Stimulated activated CD8-positive, alpha-beta memory T cell treated with anti-CD3 and anti-CD28 coated beads, Interleukin-4, amount 100 ng/mL, for 48 hours (primary cell): ENCODE data around the gene CD300A.

Experiments
- DNase-seq: peaks from one replicate; pipeline ENCODE4 v3.0.0-alpha.2; 2020

CD300A gene

DNA sequence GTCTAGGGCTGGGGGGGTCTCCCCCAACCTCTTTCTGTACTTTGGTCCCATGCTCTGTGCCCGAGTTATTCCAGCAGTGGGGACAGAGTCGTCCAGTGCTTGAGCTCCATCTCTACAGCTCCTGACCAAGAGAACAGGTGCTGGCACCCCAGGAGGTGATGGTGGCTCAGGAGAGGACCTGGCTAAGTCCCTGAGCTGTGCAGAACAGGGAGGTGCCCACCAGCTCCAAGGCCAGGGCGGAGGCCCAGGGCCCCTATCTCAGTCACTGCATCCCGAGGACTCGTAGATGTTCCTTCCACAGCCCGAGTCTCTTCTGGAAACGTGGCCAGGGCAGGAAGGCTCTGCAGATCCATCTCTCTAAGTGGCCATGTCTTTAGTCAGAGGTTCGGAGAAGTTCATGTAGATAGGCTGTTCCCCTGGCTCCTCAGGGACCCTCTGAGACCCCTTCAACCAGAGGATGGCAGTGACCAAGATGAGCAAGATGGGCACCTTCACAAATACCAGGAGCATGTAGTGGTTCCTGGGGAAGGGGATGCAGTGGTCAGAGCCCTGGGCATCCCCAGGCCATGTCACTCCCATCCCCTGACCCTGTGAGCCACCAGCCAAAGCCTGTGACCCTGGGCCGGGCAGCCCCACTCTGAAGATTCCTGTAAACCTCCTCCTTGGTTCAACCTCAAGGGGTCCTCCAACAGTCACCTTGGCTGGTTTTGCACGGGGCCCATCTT lies 56.1 kb downstream of the CD300A start:
- no peak for DNase-seq

DNA sequence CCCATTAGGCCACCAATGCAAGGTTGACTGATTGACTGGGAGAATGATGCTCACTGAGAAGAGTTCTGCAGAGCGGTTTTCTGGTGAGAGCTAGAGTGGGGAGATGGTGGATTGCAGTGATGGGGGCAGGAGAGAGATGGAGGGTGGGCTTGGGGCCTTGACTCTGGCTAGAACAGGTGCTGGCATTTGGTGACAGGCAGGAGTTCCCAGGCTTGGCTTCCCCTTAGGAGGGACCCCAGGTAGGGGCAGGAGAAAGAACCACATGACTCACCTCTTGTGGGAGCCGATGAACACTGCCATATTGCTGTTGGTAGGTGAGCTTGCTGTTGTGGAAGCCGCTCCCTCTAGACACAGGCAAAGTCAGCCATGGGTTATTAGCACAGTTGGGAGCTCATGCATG lies 56.9 kb downstream of the CD300A start:
- DNase-seq = no peak

- DNase-seq = no peak
These were observed 58.4 kb downstream of the CD300A start for GRCh38 chr17:74524653-74525464.

DNA sequence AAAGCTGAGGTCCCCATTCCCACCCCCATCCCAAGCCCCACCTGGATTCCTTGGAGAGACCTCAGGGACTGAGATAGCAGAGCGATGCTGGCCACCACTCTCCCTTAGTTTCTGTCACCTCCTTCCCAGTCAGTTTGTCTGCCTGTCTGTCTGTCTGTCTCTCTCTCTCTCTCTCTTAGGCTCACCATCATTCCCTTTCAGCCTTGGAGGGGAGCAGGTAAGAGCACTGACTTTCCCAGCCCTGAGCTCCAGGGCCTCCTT lies 59.0 kb downstream of the CD300A start:
- no peak for DNase-seq

DNA sequence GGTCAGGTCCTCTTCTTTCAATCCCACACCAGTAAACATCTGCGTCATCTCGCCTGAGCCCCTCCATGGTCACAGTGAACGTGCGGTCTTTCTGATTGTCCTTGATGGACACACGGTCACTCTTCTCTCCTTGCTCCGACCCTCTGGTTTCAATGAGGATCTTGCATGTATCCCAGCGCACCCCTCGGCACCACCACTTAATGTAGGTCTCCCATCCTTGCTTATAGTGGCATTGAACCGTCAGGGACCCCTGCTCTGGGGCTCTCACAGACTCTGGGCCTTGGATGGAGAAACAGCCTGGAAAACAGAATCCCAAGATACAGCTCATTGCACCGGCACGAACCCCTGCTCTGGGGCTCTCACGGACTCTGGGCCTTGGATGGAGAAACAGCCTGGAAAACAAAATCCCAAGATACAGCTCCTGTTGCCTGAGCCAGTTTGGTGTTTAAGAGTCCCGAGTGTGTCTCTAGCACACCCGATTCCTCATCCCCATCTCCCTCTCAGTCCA lies 59.4 kb downstream of the CD300A start:
- DNase-seq = no peak

DNA sequence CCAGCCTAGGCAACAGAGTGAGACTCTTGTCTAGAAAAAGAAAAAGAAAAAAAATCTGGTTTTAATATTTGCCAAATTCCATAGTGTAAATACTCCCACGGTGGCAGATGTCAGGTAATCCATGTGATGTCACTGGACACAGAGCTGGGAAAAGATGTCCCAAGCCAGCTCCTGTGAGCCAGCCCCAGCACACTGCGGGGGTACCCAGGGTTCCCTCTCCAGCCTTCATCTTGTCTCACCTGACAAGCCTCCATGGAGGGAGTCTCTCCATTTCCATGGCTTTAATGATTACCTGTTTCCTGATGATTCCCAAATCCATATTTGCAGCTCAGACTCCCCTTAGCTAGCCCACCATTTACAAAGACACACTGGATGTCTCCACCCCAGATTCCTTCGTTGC lies 60.2 kb downstream of the CD300A start:
- DNase-seq = no peak

- no peak for DNase-seq
These were observed 60.6 kb downstream of the CD300A start for GRCh38 chr17:74527081-74527480.

GRCh38 chr17:74527756-74528155 lies 61.3 kb downstream of the CD300A start:
- DNase-seq = peak; percentile 12

DNA sequence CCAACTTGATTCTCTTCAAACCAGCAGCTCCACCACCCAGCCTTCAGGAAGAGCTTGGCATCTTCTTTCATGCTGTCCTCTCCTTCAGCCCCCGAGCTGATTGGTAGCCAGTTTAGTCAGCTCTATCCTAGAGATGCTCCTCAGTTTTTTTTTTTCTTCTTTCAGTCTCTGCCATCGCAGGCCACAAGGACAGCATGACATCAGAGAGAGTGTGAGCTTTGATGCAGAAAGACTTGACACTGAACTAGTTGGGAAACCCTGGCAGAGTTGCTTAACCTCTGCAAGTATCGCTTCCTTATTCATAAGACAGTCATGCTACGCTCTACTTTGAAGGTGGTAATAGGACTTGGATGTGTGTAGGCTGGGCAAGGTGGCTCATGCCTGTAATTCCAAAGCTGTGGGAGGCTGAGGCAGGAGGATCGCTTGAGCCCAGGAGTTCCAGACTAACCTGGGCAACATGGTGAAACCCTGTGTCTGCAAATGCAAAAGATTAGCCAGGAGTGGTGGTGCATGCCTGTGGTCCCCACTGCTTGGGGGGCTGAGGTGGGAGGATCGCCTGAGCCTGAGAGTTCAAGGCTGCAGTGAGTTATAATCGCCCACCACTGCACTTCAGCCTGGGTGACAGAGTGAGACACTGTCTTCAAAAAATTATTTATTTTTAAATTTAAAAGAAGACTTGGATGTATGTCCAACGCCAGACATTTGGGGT lies 62.2 kb downstream of the CD300A start:
- DNase-seq = no peak

DNA sequence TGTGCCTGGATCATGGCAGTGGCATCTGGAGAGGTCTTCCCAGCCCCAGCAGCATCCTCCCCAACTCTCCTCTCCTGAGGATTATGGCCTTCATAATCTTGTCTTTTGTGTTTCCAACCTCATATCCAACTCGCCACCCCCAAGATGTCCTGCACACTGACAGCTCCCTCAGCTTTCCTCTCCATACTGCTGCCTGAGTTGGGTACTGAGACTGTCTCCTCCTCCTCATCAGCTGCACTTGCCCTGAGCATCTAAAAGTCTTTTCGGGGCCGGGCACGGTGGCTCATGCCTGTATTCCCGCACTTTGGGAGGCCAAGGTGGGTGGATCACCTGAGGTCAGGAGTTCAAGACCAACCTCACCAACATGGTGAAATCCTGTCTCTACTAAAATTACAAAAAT lies 62.8 kb downstream of the CD300A start:
- no peak for DNase-seq

DNA sequence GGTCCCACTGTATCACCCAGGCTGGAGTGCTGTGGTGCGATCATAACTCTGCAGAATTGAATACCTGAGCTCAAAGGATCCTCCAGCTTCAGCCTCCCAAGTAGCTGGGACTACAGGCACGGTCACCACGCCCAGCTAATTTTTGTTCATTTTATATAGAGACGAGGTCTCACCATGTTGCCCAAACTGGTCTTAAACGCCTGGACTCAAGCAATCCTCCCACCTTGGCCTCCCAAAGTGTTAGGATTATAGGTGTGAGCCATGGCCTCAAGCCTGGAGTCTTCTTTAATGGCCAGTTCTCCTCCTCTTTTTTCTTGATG lies 64.4 kb downstream of the CD300A start:
- DNase-seq = peak; percentile 3

DNA sequence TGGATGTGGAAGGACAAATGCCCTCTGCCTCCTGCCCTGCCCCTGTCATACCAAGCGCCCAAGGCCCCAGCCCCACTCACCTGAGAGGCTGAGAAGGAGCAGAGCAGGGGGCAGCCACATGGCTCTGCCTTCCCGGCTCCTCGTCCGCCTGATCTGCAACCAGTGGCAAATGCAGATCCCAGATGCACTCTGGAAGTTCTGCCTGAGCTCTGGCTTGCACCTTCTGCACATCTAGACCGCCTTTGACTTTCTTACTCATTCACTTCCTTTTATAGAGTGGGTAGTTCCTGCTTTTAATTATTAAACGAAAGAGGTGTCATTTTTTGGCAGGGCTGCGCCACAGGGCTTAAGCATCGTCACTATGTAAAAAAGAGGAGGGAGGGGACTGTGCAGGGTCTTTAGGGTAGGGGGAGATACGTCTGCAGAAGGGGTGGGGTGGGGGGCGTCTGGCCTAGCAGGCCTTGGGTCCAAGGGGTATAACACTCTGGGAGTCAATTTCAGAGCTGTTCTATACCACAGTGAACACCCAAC lies 64.9 kb downstream of the CD300A start, which contains the start of gene CD300LB:
Gene CD300LB (minus strand): TSS at position 245 of the 531 bp plus-strand sequence. CDS start 125 bp downstream, at position 120.
- DNase-seq = peak; percentile 19

- peak; percentile 32 for DNase-seq
These were observed 65.7 kb downstream of the CD300A start for GRCh38 chr17:74532115-74532514.
